GM23338 (cell line): ENCODE measurements around the gene NOX1. TPM values are rescaled to one million over a fixed set of nuclear protein-coding genes. Genes with fewer than 3 reads are reported as not detected.

Source experiments
- ATAC-seq: fragments of 200-7000 bp; cut with Tn5 transposase; 3 replicates; pipeline ENCODE4 v1.9.1; 2020
- DNase-seq: peaks from one replicate; pipeline ENCODE4 v3.0.0-alpha.2; 2015; ENCODE audit warnings: low spot score
- H2AFZ ChIP-seq: fragments of 200-600 bp; sonication (generic); 2 replicates; pipeline ENCODE4 v1.8.0; 2016; ENCODE audit warnings: antibody characterized with exemption, mild to moderate bottlenecking, moderate library complexity
- H3F3A ChIP-seq: fragments of 200-600 bp; sonication (generic); replicated peaks from 2 replicates; pipeline ENCODE4 v1.8.0; 2017; ENCODE audit warnings: antibody characterized with exemption, mixed run types, low read depth
- H3K27ac ChIP-seq: fragments of 200-600 bp; sonication (generic); 2 replicates; pipeline ENCODE4 v1.6.1; 2016; ENCODE audit warnings: low read depth
- H3K27me3 ChIP-seq: fragments of 200-600 bp; sonication (generic); 2 replicates; pipeline ENCODE4 v1.8.0; 2016; ENCODE audit warnings: mild to moderate bottlenecking, mixed run types, moderate library complexity; ENCODE audit not compliant: insufficient read depth
- H3K36me3 ChIP-seq: fragments of 200-600 bp; sonication (generic); 2 replicates; pipeline ENCODE4 v1.8.0; 2016; ENCODE audit warnings: mild to moderate bottlenecking; ENCODE audit not compliant: insufficient read depth
- H3K4me1 ChIP-seq: fragments of 200-600 bp; sonication (generic); 2 replicates; pipeline ENCODE4 v1.8.0; 2016; ENCODE audit warnings: mild to moderate bottlenecking, moderate library complexity; ENCODE audit not compliant: insufficient read depth
- H3K4me2 ChIP-seq: fragments of 200-600 bp; sonication (generic); 2 replicates; pipeline ENCODE4 v1.7.1; 2017; ENCODE audit warnings: mixed run types
- H3K4me3 ChIP-seq: fragments of 200-600 bp; sonication (generic); 2 replicates; pipeline ENCODE4 v1.6.1; 2016; ENCODE audit warnings: mixed run types
- H3K79me2 ChIP-seq: fragments of 200-600 bp; sonication (generic); replicated peaks from 2 replicates; pipeline ENCODE4 v1.8.0; 2017; ENCODE audit warnings: mild to moderate bottlenecking; ENCODE audit not compliant: insufficient read depth
- H3K9me2 ChIP-seq: fragments of 200-600 bp; sonication (generic); 2 replicates; pipeline ENCODE4 v1.8.0; 2017; ENCODE audit not compliant: insufficient read depth
- H4K20me1 ChIP-seq: fragments of 200-600 bp; sonication (generic); replicated peaks from 2 replicates; pipeline ENCODE4 v1.8.0; 2017; ENCODE audit warnings: mild to moderate bottlenecking; ENCODE audit not compliant: insufficient read depth
- H3K27ac Mint-ChIP-seq: 2 replicates; pipeline ENCODE4 v1.8.0; 2020; ENCODE audit warnings: inconsistent platforms, mild to moderate bottlenecking, moderate library complexity, mixed read lengths
- H3K27me3 Mint-ChIP-seq: 3 replicates; pipeline ENCODE4 v1.8.0; 2022; ENCODE audit warnings: low read depth, mild to moderate bottlenecking, moderate library complexity, mixed read lengths, inconsistent platforms; ENCODE audit not compliant: insufficient read depth, poor library complexity
- H3K36me3 Mint-ChIP-seq: 3 replicates; pipeline ENCODE4 v1.8.0; 2021; ENCODE audit warnings: low read depth, mild to moderate bottlenecking, inconsistent platforms, moderate library complexity, mixed read lengths
- H3K4me1 Mint-ChIP-seq: 3 replicates; pipeline ENCODE4 v1.8.0; 2020; ENCODE audit warnings: mild to moderate bottlenecking, inconsistent platforms, mixed read lengths
- H3K4me3 Mint-ChIP-seq: 3 replicates; pipeline ENCODE4 v1.8.0; 2021; ENCODE audit warnings: moderate library complexity, mild to moderate bottlenecking, inconsistent platforms, mixed read lengths
- H3K9me3 Mint-ChIP-seq: 3 replicates; pipeline ENCODE4 v1.8.0; 2020; ENCODE audit warnings: moderate library complexity, mild to moderate bottlenecking, inconsistent platforms, mixed read lengths
- CREB1 ChIP-seq: fragments of 250-450 bp; sonication (Bioruptor Pico); IDR thresholded peaks from 2 replicates; pipeline ENCODE4 v1.5.0; 2020; ENCODE audit warnings: low read depth, mild to moderate bottlenecking, moderate library complexity
- CTCF ChIP-seq, 2 experiments: fragments of 200-600 bp in 1 of 2; sonication (generic) in 1 of 2; conservative IDR thresholded peaks; 2 replicates each; pipeline versions ENCODE4 v1.5.1 to v1.6.1; 2016 to 2017; ENCODE audit warnings: antibody characterized with exemption in 2 of 2, low read depth in 2 of 2, mild to moderate bottlenecking in 2 of 2, moderate library complexity in 1 of 2
- EZH2 ChIP-seq: fragments of 200-600 bp; sonication (generic); IDR thresholded peaks from one replicate; pipeline ENCODE4 v1.8.0; 2017; ENCODE audit warnings: antibody characterized with exemption, mild to moderate bottlenecking, low read depth; ENCODE audit not compliant: unreplicated experiment
- EZH2phosphoT487 ChIP-seq: fragments of 200-600 bp; sonication (generic); IDR thresholded peaks from one replicate; pipeline ENCODE4 v1.8.1; 2018; ENCODE audit warnings: antibody characterized with exemption; ENCODE audit not compliant: unreplicated experiment
- JUNB ChIP-seq: IDR thresholded peaks from one replicate; pipeline ENCODE4 v1.6.1; 2016; ENCODE audit warnings: antibody characterized with exemption; ENCODE audit not compliant: unreplicated experiment
- POLR2AphosphoS5 ChIP-seq: IDR thresholded peaks from 2 replicates; pipeline ENCODE4 v1.6.1; 2016; ENCODE audit warnings: antibody characterized with exemption, low read depth
- STAT1 ChIP-seq: IDR thresholded peaks from one replicate; pipeline ENCODE4 v1.6.1; 2016; ENCODE audit warnings: antibody characterized with exemption; ENCODE audit not compliant: unreplicated experiment
- ZNF114 ChIP-seq: fragments of 250-450 bp; sonication (Bioruptor Pico); IDR thresholded peaks from 2 replicates; pipeline ENCODE4 v1.5.0; 2020; ENCODE audit warnings: mild to moderate bottlenecking, moderate library complexity
- ZNF331 ChIP-seq: fragments of 250-450 bp; sonication (Bioruptor Pico); IDR thresholded peaks from 2 replicates; pipeline ENCODE4 v1.5.0; 2020; ENCODE audit warnings: low read depth, mild to moderate bottlenecking, moderate library complexity
- polyA plus RNA-seq: library from polyadenylated mRNA; unstranded; fragments of >200 nt; fragmentation: Nextera tagmentation; extraction: Ambion mirVana; gene quantifications from 2 replicates; pipeline ENCODE4 v1.2.1, GENCODE V29; 2016
- total RNA-seq: library from RNA; depleted of rRNA; stranded (reverse); fragments of >200 nt; shearing (Covaris generic); gene quantifications from 2 replicates; pipeline ENCODE4 v1.2.3, GENCODE V29; 2014
- TF ChIP-seq, protein P1 (sequence below): IDR thresholded peaks from 2 replicates; pipeline ENCODE4 v1.6.1; 2016; ENCODE audit warnings: antibody characterized with exemption
- TF ChIP-seq, protein P2 (sequence below): IDR thresholded peaks from one replicate; pipeline ENCODE4 v1.6.1; 2018; ENCODE audit warnings: antibody characterized with exemption; ENCODE audit not compliant: unreplicated experiment
- TF ChIP-seq, protein P3 (sequence below): fragments of 250-450 bp; sonication (Bioruptor Pico); IDR thresholded peaks from 2 replicates; pipeline ENCODE4 v1.5.0; 2020; ENCODE audit warnings: mild to moderate bottlenecking, moderate library complexity

Gene NOX1
- total and polyA plus RNA-seq, 2 experiments from 2014 or later = 0.31 TPM; not detected in 1

GRCh38 chrX:100863326-100863864 is 10.8 kb downstream of the NOX1 start:
- H3K36me3 ChIP-seq = no peaks in the 10 kb centered on the region
- H3K27ac ChIP-seq = no peak overlapping the region
- H3K4me2 ChIP-seq = no peak overlapping the region
- H3K36me3 Mint-ChIP-seq = no peaks in the 10 kb centered on the region
- H3K27ac Mint-ChIP-seq = no peak overlapping the region
- H3K9me3 Mint-ChIP-seq = no peaks in the 10 kb centered on the region; the same call in 2 of the 3 replicates
- no peak overlapping the region for H2AFZ ChIP-seq
- no peaks in the 10 kb centered on the region for H3K4me1 ChIP-seq
- DNase-seq = no peak
- H3K4me3 Mint-ChIP-seq = no peak overlapping the region
- H3K9me2 ChIP-seq = no peaks in the 10 kb centered on the region
- no peaks in the 10 kb centered on the region for H3K27me3 ChIP-seq
- TF ChIP-seq EZH2 (no peak), ZNF114 (no peak), CREB1 (CRISPR knock-in tag) (no peak), CTCF (conservative IDR thresholded peaks at IDR 0.05; ENCODE audit: low read depth in 2 of 2) (no peak), STAT1 (no peak), ZNF331 (no peak), EZH2phosphoT487 (no peak), POLR2AphosphoS5 (no peak), JUNB (no peak)
- TF ChIP-seq, protein P1, sequence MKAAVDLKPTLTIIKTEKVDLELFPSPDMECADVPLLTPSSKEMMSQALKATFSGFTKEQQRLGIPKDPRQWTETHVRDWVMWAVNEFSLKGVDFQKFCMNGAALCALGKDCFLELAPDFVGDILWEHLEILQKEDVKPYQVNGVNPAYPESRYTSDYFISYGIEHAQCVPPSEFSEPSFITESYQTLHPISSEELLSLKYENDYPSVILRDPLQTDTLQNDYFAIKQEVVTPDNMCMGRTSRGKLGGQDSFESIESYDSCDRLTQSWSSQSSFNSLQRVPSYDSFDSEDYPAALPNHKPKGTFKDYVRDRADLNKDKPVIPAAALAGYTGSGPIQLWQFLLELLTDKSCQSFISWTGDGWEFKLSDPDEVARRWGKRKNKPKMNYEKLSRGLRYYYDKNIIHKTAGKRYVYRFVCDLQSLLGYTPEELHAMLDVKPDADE = no peak
- TF ChIP-seq, protein P2, sequence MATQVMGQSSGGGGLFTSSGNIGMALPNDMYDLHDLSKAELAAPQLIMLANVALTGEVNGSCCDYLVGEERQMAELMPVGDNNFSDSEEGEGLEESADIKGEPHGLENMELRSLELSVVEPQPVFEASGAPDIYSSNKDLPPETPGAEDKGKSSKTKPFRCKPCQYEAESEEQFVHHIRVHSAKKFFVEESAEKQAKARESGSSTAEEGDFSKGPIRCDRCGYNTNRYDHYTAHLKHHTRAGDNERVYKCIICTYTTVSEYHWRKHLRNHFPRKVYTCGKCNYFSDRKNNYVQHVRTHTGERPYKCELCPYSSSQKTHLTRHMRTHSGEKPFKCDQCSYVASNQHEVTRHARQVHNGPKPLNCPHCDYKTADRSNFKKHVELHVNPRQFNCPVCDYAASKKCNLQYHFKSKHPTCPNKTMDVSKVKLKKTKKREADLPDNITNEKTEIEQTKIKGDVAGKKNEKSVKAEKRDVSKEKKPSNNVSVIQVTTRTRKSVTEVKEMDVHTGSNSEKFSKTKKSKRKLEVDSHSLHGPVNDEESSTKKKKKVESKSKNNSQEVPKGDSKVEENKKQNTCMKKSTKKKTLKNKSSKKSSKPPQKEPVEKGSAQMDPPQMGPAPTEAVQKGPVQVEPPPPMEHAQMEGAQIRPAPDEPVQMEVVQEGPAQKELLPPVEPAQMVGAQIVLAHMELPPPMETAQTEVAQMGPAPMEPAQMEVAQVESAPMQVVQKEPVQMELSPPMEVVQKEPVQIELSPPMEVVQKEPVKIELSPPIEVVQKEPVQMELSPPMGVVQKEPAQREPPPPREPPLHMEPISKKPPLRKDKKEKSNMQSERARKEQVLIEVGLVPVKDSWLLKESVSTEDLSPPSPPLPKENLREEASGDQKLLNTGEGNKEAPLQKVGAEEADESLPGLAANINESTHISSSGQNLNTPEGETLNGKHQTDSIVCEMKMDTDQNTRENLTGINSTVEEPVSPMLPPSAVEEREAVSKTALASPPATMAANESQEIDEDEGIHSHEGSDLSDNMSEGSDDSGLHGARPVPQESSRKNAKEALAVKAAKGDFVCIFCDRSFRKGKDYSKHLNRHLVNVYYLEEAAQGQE = no peak
- TF ChIP-seq, protein P3, sequence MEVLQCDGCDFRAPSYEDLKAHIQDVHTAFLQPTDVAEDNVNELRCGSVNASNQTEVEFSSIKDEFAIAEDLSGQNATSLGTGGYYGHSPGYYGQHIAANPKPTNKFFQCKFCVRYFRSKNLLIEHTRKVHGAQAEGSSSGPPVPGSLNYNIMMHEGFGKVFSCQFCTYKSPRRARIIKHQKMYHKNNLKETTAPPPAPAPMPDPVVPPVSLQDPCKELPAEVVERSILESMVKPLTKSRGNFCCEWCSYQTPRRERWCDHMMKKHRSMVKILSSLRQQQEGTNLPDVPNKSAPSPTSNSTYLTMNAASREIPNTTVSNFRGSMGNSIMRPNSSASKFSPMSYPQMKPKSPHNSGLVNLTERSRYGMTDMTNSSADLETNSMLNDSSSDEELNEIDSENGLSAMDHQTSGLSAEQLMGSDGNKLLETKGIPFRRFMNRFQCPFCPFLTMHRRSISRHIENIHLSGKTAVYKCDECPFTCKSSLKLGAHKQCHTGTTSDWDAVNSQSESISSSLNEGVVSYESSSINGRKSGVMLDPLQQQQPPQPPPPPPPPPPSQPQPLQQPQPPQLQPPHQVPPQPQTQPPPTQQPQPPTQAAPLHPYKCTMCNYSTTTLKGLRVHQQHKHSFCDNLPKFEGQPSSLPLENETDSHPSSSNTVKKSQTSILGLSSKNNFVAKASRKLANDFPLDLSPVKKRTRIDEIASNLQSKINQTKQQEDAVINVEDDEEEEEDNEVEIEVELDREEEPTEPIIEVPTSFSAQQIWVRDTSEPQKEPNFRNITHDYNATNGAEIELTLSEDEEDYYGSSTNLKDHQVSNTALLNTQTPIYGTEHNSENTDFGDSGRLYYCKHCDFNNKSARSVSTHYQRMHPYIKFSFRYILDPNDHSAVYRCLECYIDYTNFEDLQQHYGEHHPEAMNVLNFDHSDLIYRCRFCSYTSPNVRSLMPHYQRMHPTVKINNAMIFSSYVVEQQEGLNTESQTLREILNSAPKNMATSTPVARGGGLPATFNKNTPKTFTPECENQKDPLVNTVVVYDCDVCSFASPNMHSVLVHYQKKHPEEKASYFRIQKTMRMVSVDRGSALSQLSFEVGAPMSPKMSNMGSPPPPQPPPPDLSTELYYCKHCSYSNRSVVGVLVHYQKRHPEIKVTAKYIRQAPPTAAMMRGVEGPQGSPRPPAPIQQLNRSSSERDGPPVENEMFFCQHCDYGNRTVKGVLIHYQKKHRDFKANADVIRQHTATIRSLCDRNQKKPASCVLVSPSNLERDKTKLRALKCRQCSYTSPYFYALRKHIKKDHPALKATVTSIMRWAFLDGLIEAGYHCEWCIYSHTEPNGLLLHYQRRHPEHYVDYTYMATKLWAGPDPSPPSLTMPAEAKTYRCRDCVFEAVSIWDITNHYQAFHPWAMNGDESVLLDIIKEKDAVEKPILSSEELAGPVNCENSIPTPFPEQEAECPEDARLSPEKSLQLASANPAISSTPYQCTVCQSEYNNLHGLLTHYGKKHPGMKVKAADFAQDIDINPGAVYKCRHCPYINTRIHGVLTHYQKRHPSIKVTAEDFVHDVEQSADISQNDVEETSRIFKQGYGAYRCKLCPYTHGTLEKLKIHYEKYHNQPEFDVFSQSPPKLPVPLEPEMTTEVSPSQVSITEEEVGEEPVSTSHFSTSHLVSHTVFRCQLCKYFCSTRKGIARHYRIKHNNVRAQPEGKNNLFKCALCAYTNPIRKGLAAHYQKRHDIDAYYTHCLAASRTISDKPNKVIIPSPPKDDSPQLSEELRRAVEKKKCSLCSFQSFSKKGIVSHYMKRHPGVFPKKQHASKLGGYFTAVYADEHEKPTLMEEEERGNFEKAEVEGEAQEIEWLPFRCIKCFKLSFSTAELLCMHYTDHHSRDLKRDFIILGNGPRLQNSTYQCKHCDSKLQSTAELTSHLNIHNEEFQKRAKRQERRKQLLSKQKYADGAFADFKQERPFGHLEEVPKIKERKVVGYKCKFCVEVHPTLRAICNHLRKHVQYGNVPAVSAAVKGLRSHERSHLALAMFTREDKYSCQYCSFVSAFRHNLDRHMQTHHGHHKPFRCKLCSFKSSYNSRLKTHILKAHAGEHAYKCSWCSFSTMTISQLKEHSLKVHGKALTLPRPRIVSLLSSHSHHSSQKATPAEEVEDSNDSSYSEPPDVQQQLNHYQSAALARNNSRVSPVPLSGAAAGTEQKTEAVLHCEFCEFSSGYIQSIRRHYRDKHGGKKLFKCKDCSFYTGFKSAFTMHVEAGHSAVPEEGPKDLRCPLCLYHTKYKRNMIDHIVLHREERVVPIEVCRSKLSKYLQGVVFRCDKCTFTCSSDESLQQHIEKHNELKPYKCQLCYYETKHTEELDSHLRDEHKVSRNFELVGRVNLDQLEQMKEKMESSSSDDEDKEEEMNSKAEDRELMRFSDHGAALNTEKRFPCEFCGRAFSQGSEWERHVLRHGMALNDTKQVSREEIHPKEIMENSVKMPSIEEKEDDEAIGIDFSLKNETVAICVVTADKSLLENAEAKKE = no peak
- H3K27me3 Mint-ChIP-seq = no peaks in the 10 kb centered on the region
- H3K4me1 Mint-ChIP-seq = no peaks in the 10 kb centered on the region
- no peak overlapping the region for H3K4me3 ChIP-seq
- H3F3A ChIP-seq = no peaks in the 10 kb centered on the region
- H3K79me2 ChIP-seq = no peaks in the 10 kb centered on the region
- H4K20me1 ChIP-seq = no peaks in the 10 kb centered on the region
- ATAC-seq = no peak
